GM21723 (cell line): ENCODE data around the gene STAP2.

ENCODE experiments used
- ATAC-seq: cut with Tn5 transposase; IDR thresholded peaks from one replicate; pipeline ENCODE4 v1.9.1; 2021; ENCODE audit warnings: mild to moderate bottlenecking, moderate library complexity; ENCODE audit not compliant: unreplicated experiment

The STAP2 gene

GRCh38 chr19:4328243-4328990 lies 10.2 kb downstream of the STAP2 start:
- peak; percentile 67 for ATAC-seq

- ATAC-seq: peak; percentile 12
Observed at GRCh38 chr19:4327877-4328242, 10.8 kb downstream of the STAP2 start.

- ATAC-seq: no peak
Observed at GRCh38 chr19:4327252-4327876, 11.3 kb downstream of the STAP2 start.

GRCh38 chr19:4326837-4327251 lies 11.8 kb downstream of the STAP2 start:
- no peak for ATAC-seq

DNA sequence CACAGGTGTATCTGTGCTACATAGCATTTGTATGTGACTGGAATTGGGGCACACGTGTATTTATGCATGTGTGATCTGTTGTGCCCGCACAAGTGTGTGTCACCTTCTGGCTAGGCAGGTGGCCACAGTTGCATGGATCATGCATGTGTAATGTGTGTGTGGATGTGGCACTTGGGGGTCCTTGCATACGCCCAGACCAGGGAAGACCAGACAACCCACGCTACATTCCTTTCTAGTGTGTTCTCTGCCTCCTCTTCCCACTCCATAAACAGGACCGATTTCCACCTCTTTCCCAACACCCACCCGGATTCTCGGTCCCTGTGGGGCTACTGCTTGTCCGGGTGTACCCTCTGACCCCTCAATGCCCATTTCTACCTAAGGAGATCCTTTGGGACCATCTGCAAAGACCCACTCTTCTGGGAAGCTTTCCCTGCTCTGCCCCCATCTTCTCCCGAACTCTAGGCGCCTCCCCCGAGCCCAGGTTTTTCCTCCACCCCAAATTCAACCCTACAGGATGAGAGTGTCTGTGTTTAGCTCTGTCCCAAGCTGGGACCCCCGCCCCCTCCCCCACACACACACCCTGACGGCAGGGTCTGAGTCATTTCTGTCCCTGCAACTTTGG lies 12.3 kb downstream of the STAP2 start:
- no peak for ATAC-seq

- no peak for ATAC-seq
Observed at GRCh38 chr19:4324228-4324627, 14.4 kb downstream of the STAP2 start.

DNA sequence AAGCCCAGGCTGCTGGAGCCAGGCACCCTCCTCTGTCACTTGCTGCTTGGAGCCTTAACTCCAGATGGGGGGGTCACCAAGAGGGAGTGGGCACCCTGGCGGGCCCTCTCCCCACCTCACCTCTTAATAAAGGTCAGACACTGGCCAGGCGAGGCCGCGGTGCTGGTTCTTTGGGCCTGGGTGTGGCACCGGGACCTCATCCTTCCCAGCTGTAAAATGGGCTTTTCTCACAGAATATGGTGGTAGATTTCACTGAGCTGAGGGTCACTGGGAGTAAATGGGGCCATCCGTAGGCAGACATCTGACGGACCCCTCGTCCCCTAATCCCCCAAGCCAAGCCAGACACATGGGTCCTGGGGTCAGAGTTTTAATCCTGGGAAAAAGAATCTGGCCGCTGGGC lies 14.9 kb downstream of the STAP2 start:
- no peak for ATAC-seq

GRCh38 chr19:4322942-4323665 lies 15.5 kb downstream of the STAP2 start:
- ATAC-seq: no peak

GRCh38 chr19:4320419-4320818 lies 18.2 kb downstream of the STAP2 start:
- ATAC-seq: no peak

DNA sequence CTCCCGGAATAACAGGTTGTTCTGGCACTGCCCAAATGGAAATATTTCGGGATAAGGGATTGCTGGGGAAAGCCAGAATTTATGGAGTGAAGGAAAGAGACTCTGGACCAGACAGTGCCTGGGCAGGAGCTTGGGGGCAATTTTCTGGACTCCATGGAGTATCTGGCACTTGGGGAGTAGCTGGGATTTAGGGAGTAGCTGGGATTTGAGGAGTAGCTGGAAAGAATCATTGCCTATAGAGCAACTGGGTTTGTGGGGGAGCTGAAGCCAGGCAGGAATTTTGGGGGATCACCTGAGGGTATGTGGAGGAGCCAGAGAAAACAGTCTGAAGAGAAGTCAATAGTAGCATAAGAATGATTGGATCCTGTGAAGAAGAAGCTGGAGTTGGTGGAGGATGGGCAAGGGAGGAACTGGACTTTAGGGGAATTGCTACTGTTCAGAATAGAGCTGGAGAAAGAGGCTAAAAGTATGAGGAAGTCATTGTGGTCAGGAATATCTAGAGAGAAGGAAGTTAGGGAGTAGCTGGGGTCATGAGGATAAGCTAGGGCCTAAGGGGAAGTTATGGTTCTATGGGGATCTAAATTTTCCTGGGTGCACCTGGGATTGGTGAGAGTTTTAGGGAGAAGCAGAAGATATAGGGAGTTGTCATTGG lies 19.4 kb downstream of the STAP2 start:
- no peak for ATAC-seq

GRCh38 chr19:4318460-4318859 lies 20.2 kb downstream of the STAP2 start:
- no peak for ATAC-seq

- ATAC-seq: no peak
Observed at GRCh38 chr19:4316956-4317355, 21.7 kb downstream of the STAP2 start.

DNA sequence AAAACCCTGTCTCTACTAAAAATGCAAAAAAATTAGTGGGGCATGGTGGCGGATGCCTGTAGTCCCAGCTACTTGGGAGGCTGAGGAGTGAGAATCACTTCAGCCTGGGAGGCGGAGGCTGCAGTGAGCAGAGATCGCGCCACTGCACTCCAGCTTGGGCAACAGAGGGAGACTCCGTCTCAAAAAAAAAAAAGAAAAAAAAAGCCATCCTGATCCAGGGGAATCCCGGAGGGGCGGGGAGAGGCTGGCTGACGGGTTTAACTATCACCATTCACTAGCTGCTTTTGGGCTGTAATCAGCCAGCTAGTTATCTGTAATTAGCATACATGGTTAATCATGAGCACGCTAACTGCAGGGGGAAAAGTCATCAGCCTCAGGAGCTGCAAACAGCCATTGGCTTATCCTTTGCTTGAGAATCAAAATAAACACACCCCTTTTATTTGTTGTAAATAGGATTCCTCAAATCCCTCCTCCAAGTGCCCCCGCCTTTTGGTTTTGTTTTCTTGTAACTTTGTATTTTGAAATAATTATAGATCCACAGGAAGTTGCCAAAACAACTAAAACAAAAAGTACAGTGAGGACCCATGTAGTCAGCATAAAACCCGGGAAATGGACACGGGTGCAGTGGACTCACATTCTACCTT lies 24.7 kb downstream of the STAP2 start:
- no peak for ATAC-seq

GRCh38 chr19:4310247-4311121 lies 28.1 kb downstream of the STAP2 start:
- ATAC-seq: no peak

DNA sequence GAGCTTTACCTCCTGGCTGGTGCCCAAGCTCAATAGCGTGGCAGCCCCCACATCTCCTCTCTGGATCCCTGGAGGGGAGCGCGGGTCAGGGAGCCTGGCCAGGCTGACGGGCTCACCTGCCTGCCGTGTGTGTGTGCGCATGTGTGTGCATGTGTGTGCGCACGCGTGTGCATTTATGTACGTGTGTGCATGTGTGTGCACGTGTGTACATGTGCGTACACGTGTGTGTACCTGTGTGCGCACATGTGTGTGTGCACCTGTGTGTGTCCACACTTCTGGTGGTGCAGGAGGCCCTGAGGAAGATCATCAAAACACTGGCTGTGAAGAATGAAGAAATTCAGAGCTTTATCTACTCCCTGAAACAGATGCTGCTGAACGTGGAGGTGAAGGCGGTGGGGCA lies 33.0 kb downstream of the STAP2 start:
- no peak for ATAC-seq

DNA sequence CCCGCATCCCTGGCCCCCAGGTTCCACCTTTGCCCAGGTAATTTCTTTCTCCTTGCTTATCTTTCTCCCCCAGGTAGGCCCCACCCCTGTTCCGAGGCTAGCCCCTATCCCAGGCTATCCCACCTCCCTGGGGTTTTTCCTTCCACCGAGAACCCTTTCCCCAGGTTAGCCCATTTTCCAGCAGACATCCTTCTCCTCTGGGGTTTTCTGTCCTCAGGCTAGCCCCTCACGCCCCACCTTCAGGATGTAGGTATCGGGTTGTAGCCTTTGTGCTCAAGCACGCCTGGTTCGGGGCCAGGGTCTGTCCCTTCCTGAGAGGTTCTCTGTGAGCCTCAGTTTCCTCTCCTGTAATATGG lies 33.4 kb downstream of the STAP2 start:
- ATAC-seq: no peak

DNA sequence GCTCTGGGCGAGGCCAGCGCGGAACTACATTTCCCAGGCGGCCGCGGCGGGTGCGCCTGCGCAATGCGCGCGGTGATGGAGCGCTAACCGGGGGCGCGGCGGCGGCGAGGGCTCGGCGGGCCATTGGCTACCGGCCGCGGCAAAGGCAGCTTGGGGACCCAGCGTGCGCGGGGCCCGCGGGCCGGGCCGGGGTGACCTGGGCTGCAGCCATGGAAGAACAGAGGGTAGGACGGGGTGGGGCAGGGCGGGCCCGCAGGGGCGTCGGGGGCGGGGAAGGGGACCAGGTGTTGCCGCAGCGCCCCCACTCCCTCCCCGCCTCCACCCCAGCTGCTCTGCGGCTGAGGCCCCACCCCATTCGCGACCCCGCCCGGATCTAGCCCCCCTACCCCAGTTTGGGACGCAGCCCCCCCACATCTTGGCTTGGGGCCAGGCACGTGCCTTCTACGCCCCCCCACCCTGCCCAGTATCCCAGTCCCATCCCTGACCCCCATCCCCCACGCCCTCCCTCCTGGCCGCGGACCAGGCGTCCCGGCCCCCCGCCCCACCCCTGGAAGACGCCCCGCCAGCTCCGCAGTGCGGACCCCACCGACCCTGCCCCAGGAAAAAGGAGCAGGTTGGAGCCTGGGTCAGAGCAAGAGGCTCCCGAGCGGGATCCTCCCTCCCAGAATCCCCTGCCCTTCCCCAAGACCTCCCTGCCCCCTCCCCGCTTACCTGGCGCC lies 33.9 kb downstream of the STAP2 start, which contains the start of gene FSD1:
Gene FSD1 (plus strand): TSS at position 61 of the 719 bp plus-strand sequence. CDS start 149 bp downstream, at position 210.
- no peak for ATAC-seq

- ATAC-seq: no peak
Observed at GRCh38 chr19:4303819-4304537, 34.6 kb downstream of the STAP2 start.
